Activated CD4-positive, CD25-positive, alpha-beta regulatory T cell (primary cell): Measurements from ENCODE around the gene DYSF.

Experiments used
- DNase-seq, 4 experiments: peaks; one replicate each; lab custom pipeline; 2025; lab: John Stamatoyannopoulos, UW

Gene DYSF

GRCh38 chr2:71614976-71615766 is 161.8 kb downstream of the DYSF start:
- DNase-seq, result no peak

DNA sequence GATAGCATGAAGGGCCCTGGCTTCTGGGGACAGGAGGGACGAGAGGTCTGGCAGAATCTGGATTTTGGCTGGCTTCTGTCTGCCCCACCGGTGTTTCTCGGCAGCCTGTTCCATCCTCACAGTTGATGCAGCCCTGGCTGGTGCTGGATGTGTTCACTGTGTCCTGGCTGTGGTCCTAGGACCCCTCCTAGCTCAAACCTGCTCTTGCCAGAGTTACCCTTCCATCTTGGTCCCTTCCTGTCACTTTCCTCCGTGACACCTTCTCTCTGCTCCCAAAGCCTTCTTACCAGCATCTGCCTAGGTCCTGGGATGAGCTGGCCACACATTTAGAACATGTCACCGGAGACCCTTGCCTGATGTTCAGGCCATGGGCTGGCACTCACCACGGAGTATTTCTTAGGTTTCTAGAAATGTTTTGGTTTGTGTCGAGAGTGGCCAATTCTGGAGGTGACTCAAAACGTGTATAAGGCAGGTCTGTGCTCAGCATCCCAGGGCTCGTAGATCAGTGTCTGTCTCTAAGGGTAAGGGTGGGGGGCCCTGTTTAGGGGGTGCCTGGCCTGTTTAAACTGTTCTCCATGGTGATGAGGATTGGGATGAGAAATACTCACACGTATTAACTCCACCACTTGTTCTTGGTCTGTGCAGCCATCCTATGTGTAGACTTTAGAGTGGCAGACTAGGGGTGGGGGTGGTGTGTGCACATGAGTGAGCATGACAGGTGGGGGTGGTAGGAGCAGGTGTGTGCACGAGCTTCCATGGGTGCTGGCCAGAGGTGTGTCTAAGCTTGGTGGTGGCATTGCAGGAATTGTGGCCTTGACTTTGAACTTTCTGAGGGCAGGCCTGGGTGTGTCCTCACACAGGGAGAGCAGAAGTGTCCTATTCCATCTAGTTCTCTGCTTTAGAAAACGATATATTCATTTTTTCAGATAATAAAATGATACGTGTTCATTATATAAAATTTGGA is 162.7 kb downstream of the DYSF start:
- DNase-seq, result no peak

DNA sequence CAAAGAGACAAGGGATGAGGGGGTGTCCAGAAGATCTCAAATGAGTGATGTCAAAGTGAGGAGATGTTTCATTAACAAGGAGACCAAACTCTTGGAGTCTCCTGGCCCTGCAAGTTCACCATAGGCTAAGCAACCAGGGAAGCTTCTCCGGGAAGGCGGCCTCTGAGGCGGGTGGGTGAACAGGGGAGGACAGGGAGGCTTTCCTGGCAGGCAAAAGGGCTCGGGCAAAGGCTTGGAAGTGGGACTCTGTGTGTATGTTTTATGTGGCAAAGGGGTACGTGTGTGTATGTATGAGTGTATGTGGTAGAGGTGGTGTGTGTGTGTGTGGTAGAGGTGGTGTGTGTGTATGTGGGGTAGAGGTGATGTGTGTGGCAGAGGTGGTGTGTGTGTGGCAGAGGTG is 163.9 kb downstream of the DYSF start:
- DNase-seq, result no peak

DNA sequence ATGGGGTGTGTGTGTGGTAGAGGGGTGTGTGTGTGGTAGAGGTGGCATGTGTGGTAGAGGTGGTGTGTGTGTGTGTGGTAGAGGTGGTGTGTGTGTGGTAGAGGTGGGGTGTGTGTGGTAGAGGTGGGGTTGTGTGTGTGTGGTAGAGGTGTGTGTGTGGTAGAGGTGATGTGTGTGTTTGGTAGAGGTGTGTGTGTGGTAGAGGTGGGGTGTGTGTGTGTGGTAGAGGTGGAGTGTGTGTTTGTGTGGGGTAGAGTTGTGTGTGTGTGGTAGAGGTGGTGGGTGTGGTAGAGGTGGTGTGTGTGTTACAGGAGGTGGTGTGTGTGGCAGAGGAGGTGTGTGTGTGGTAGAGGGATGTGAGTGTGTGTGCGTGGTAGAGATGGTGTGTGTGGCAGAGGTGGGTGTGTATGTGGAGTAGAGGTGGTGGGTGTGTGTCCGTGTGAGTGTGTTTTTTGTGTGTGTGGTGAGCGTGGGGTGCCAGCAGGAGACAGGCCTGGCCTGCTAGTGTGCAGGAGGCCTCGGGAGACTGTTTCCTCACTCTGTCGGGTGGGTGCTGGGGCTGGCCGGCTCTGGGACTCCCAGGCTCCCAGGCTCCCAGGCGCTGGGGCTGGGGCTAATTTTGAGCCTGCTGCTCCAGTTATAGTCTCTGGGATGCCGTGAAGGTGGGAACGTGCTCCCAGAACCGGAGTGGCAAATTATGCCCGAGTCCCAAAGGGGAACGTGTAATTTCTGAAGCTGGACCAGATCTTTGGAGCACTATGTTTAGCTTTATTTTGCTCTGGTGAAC is 165.2 kb downstream of the DYSF start:
- no peak for DNase-seq

DNA sequence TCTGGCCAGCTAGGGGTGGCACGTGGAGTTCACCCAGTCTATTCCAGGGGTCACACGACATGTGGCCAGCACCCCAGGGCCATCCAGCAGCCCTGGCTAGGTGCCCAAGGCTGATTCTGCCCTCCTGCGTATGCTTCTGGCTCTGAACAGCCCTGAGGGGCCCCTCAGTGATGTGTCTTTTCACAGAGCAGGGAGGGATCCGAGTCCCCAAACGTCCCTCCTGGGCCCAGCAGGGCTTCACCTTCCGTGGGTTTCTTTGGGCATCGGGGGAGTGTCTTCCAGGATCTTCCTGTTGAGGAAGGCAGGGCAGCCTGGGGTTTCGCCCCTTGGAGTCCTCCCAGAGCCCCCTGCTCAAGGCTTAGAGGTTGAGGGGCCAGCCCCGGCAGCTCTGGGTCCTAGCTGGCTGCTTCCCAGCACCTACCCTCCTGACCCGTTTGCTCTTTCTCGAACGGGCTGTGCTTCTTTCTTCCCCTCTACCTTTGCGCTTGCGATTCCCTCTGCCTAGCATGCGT is 165.9 kb downstream of the DYSF start:
- DNase-seq, result no peak

- DNase-seq, result no peak
Observed at GRCh38 chr2:71620116-71620515, 166.8 kb downstream of the DYSF start.

DNA sequence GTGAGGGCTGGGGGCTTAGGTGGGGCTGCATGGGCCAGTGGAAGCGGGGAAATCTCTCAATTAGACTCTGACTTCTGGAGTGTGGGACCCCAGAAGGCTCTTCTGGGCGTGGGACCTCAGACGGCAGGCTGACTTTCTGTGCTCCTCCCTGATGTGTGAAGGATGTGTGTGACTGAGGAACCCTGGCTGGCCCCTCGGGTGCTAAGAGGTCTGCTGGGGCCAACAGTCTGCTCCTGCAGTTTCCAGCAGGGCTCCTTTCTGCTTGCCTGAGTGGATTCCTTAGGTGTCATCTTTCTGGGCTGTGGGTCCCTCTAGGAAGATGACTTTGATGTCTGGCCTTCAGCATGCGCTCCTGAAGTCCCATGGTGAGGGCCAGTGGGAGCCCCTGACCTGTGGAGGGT is 167.5 kb downstream of the DYSF start:
- no peak for DNase-seq

DNA sequence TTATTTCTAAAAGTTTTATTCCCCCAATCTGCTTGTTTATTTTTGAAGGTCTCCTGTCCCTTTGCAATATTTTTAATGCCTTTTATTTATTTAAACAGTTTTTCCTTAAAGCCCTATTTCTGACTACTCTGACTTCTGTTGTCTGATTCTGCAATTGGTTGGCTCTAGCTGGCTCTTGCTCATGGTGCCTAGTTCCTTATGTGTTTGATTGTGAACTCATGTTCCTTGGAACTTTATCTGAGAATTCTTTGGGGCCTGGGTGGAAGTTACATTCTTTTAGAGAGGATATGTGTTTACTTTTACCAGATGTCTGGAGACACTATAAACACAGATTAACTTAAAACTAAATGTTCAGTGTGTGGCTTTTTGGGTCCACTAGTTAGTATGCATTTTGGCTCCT is 175.9 kb downstream of the DYSF start:
- DNase-seq, result no peak

- no peak for DNase-seq
Observed at GRCh38 chr2:71629771-71630453, 176.6 kb downstream of the DYSF start.

DNA sequence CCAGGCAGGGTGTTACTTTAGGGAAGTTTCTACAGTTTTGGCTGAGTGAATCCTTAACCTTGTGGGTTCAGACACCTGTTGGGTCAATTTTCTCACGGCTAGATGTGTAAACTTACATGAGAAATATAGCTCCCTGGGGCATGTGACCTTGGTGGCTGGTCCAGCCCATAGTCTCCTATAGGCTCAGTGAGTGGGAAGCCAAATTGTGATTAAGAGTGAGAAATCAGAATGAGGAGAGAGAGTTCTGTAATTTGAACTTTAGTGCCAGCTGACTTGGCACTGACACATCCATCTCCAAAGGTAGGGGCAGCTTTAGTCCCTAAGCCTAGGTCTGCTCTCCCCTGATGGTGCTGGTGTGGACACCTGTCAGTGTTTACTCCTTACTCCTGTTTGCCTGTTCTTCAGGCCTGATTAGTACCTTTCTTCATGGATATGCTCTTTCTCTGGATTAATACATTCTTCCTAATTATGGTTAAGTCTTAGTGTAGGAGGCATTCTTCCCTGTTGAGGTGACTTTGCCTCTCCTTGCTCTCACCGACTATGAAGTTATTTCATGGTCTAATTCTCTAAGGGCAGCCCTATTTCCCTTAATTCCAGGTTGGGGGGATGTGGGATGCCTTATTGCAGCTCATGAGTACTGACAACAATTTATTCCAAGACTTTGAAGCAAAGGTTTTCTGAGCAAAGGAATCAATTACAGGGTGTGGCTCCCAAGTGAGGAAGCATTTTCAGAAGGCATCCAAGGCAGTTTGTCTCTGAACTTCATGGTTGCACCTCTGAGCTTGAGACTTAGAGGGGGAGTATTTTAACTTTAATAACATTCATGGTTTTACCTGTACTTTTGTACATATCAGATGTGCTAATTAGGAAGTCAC is 177.3 kb downstream of the DYSF start:
- no peak for DNase-seq

GRCh38 chr2:71631411-71631931 is 178.1 kb downstream of the DYSF start:
- DNase-seq, result no peak

- no peak for DNase-seq
Observed at GRCh38 chr2:71633086-71633485, 179.7 kb downstream of the DYSF start.

DNA sequence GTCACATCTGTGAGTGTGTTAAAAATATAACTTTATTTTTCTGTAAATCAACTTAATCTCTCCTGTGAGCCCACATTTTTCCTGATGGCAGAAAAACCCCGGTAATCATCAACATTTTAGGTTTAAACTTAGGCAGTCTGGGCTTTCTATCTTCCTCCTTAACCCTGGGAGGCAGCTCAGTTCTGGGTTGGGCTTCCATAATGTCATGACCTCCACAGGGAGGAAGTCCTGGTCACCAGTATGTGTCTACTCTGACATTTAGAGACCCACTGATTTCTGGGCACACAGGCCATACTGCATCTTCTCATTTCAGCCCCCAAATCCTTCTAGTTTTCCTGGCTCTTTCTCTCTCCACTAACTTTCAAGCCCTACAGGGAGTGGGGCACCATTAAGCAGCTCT is 181.2 kb downstream of the DYSF start:
- no peak for DNase-seq

GRCh38 chr2:71635798-71636197 is 182.4 kb downstream of the DYSF start:
- no peak for DNase-seq

GRCh38 chr2:71637168-71637567 is 183.8 kb downstream of the DYSF start:
- DNase-seq, result no peak

GRCh38 chr2:71637736-71638135 is 184.4 kb downstream of the DYSF start:
- no peak for DNase-seq

- no peak for DNase-seq
Observed at GRCh38 chr2:71639735-71640134, 186.4 kb downstream of the DYSF start.

- DNase-seq, result no peak
Observed at GRCh38 chr2:71640489-71640888, 187.1 kb downstream of the DYSF start.

GRCh38 chr2:71643674-71644357 is 190.5 kb downstream of the DYSF start:
- no peak for DNase-seq

DNA sequence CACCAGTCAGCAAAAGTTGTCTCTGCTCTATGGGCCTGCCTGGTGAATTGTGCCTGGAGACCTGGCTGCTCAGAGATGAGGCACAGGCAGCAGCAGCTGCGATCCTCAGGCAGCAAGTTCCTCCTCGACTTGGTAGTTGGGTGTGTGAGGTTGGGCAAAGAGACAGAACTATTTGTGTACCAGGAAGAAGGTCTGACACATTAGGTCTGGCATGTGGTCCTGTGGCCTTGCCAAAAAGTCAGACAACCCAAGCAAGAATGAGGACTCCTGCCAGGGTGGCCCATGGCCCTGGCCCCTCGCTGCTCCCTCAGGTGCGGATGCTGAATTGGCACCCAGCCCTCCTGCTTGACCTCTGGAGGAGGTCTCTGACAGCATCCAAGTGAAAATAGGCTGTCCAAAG is 192.7 kb downstream of the DYSF start:
- no peak for DNase-seq
